ENCODE measurements around the gene PTPRU.

- no peak for TF ChIP-seq CTCF (IDR thresholded peaks at IDR 0.05)
- TF ChIP-seq POLR2AphosphoS5 (IDR thresholded peaks at IDR 0.05; ENCODE audit: low read depth, low read length): no peak
- no peak for TF ChIP-seq REST (IDR thresholded peaks at IDR 0.05; ENCODE audit: insufficient read depth in 1 of 2, low read depth in 2 of 2, low read length in 1 of 2)
Measured at GRCh38 chr1:29243023-29243870, 6.9 kb downstream of the PTPRU start.
